Activated effector memory CD4-positive, alpha-beta T cell treated with Interleukin-2 at 50 U/mL for 16 hours (primary cell): ENCODE measurements around the gene RBMS3.
"Not testable (repeated sequence)": the region's sequence is repeated elsewhere in the genome, so short reads cannot be mapped to it uniquely, and the experiment has no call there.

ENCODE experiments used
- DNase-seq: peaks from one replicate; pipeline ENCODE4 v3.0.0-alpha.2; 2020

The RBMS3 gene

GRCh38 chr3:29757054-29757777 lies 476.3 kb downstream of the RBMS3 start:
- DNase-seq: no peak

GRCh38 chr3:29758108-29758433 lies 477.2 kb downstream of the RBMS3 start:
- no peak for DNase-seq

GRCh38 chr3:29758434-29759322 lies 477.8 kb downstream of the RBMS3 start:
- no peak for DNase-seq

- DNase-seq: no peak
Measured at GRCh38 chr3:29759411-29760225, 478.7 kb downstream of the RBMS3 start.

GRCh38 chr3:29760226-29760685 lies 479.4 kb downstream of the RBMS3 start:
- DNase-seq: no peak

GRCh38 chr3:29761517-29761916 lies 480.6 kb downstream of the RBMS3 start:
- DNase-seq: no peak

GRCh38 chr3:29763115-29763514 lies 482.2 kb downstream of the RBMS3 start:
- no peak for DNase-seq

GRCh38 chr3:29764041-29764440 lies 483.2 kb downstream of the RBMS3 start:
- no peak for DNase-seq

- DNase-seq: no peak
Measured at GRCh38 chr3:29764603-29765254, 483.9 kb downstream of the RBMS3 start.

- no peak for DNase-seq
Measured at GRCh38 chr3:29771602-29772001, 490.7 kb downstream of the RBMS3 start.

- DNase-seq: no peak
Measured at GRCh38 chr3:29772436-29772835, 491.6 kb downstream of the RBMS3 start.

GRCh38 chr3:29773481-29773880 lies 492.6 kb downstream of the RBMS3 start:
- DNase-seq: no peak

GRCh38 chr3:29775340-29775739 lies 494.5 kb downstream of the RBMS3 start:
- DNase-seq: no peak

GRCh38 chr3:29777869-29778268 lies 497.0 kb downstream of the RBMS3 start:
- no peak for DNase-seq

- no peak for DNase-seq
Measured at GRCh38 chr3:29789686-29790085, 508.8 kb downstream of the RBMS3 start.

- DNase-seq: no peak
Measured at GRCh38 chr3:29796808-29797207, 515.9 kb downstream of the RBMS3 start.

GRCh38 chr3:29802057-29802456 lies 521.2 kb downstream of the RBMS3 start:
- no peak for DNase-seq

GRCh38 chr3:29804044-29804443 lies 523.2 kb downstream of the RBMS3 start:
- DNase-seq: no peak

- no peak for DNase-seq
Measured at GRCh38 chr3:29805757-29806156, 524.9 kb downstream of the RBMS3 start.

- DNase-seq: not testable (repeated sequence)
Measured at GRCh38 chr3:29808324-29808723, 527.5 kb downstream of the RBMS3 start.

- no peak for DNase-seq
Measured at GRCh38 chr3:29822071-29822470, 541.2 kb downstream of the RBMS3 start.

- no peak for DNase-seq
Measured at GRCh38 chr3:29823233-29823632, 542.4 kb downstream of the RBMS3 start.

GRCh38 chr3:29826712-29827111 lies 545.8 kb downstream of the RBMS3 start:
- no peak for DNase-seq
